ENCODE measurements around the gene SPATC1L.
"Not testable (repeated sequence)": the region's sequence is repeated elsewhere in the genome, so short reads cannot be mapped to it uniquely, and the experiment has no call there.

Gene SPATC1L

GRCh38 chr21:46153247-46154154 lies 30.8 kb downstream of the SPATC1L start:
- no peak for DNase-seq (ENCODE audit: extremely low spot score, insufficient read length, low read depth)
- FAIRE-seq, result no peak

GRCh38 chr21:46152927-46153246 lies 31.4 kb downstream of the SPATC1L start:
- FAIRE-seq (no peak), DNase-seq (ENCODE audit: extremely low spot score, insufficient read length, low read depth) (no peak)

GRCh38 chr21:46151989-46152926 lies 32.0 kb downstream of the SPATC1L start:
- FAIRE-seq (no peak), DNase-seq (ENCODE audit: extremely low spot score, insufficient read length, low read depth) (no peak)

- no peak for DNase-seq (ENCODE audit: extremely low spot score, insufficient read length, low read depth)
- no peak for FAIRE-seq
Measured at GRCh38 chr21:46151261-46151988, 32.8 kb downstream of the SPATC1L start.

GRCh38 chr21:46150491-46151121 lies 33.7 kb downstream of the SPATC1L start:
- DNase-seq (ENCODE audit: extremely low spot score, insufficient read length, low read depth), result no peak
- no peak for FAIRE-seq

GRCh38 chr21:46150073-46150472 lies 34.2 kb downstream of the SPATC1L start:
- FAIRE-seq (no peak), DNase-seq (ENCODE audit: extremely low spot score, insufficient read length, low read depth) (no peak)

- FAIRE-seq (no peak), DNase-seq (ENCODE audit: extremely low spot score, insufficient read length, low read depth) (no peak)
Measured at GRCh38 chr21:46149205-46149901, 34.9 kb downstream of the SPATC1L start.

- FAIRE-seq, result no peak
- no peak for DNase-seq (ENCODE audit: extremely low spot score, insufficient read length, low read depth)
Measured at GRCh38 chr21:46148106-46148505, 36.2 kb downstream of the SPATC1L start.

GRCh38 chr21:46147429-46147828 lies 36.8 kb downstream of the SPATC1L start:
- DNase-seq (ENCODE audit: extremely low spot score, insufficient read length, low read depth), result not testable (repeated sequence)
- FAIRE-seq, result peak; percentile 58

GRCh38 chr21:46146856-46147255 lies 37.4 kb downstream of the SPATC1L start:
- FAIRE-seq, result no peak
- DNase-seq (ENCODE audit: extremely low spot score, insufficient read length, low read depth), result no peak

GRCh38 chr21:46145840-46146691 lies 38.2 kb downstream of the SPATC1L start:
- no peak for FAIRE-seq

GRCh38 chr21:46145159-46145839 lies 39.0 kb downstream of the SPATC1L start:
- FAIRE-seq (no peak), DNase-seq (ENCODE audit: extremely low spot score, insufficient read length, low read depth) (no peak)

More at GRCh38 chr21:46145840-46146691, 38.2 kb downstream of the SPATC1L start:
- DNase-seq (ENCODE audit: extremely low spot score, insufficient read length, low read depth), result no peak

- no peak for FAIRE-seq
- no peak for DNase-seq (ENCODE audit: extremely low spot score, insufficient read length, low read depth)
Measured at GRCh38 chr21:46144464-46145070, 39.7 kb downstream of the SPATC1L start.

- DNase-seq (ENCODE audit: extremely low spot score, insufficient read length, low read depth) (no peak), FAIRE-seq (no peak)
Measured at GRCh38 chr21:46142582-46143473, 41.4 kb downstream of the SPATC1L start.

- FAIRE-seq (no peak), DNase-seq (ENCODE audit: extremely low spot score, insufficient read length, low read depth) (no peak)
Measured at GRCh38 chr21:46141767-46142581, 42.3 kb downstream of the SPATC1L start.

Data from GM18507 (cell line).